ENCODE data around the gene RHBDL2. TPM values are rescaled to one million over a fixed set of nuclear protein-coding genes. Genes with fewer than 3 reads are reported as not detected.

Gene RHBDL2
- total RNA-seq, 2 donors from 2014 or later: not detected

- Mint-ChIP-seq H3K27me3 (ENCODE audit: insufficient read depth) (no peaks in the 10 kb centered on the region), H3K9me3 (no peaks in the 10 kb centered on the region), H3K4me3 (no peak overlapping the region), H3K36me3 (ENCODE audit: low read depth) (no peaks in the 10 kb centered on the region), H3K27ac (no peak overlapping the region), H3K4me1 (peaks cover 4% of the 10 kb centered on the region)
- Histone ChIP-seq H3K9ac (ENCODE audit: extremely low read depth, low read length, poor library complexity, severe bottlenecking) (no peak overlapping the region), H3K36me3 (ENCODE audit: control insufficient read depth, insufficient read depth, low read length) (no peaks in the 10 kb centered on the region), H3K4me1 (ENCODE audit: control insufficient read depth, insufficient read depth, low read length) (peaks cover 3% of the 10 kb centered on the region), H3K4me3 (ENCODE audit: low read length) (no peak overlapping the region), H3K27ac (ENCODE audit: low read depth, low read length) (no peak overlapping the region), H3K9me3 (ENCODE audit: control insufficient read depth, low read length) (no peaks in the 10 kb centered on the region), H3K27me3 (ENCODE audit: control insufficient read depth, insufficient read depth, low read length, poor library complexity, severe bottlenecking) (no peaks in the 10 kb centered on the region)
- WGBS, 2 experiments (ENCODE audit: insufficient coverage in 1 of 2, insufficient read length in 1 of 2): 73 to 100% methylated on average over 1 of the region's 1 CpG
- peak; percentile 76 for DNase-seq
- peak; percentile 75 for TF ChIP-seq CTCF (conservative IDR thresholded peaks at IDR 0.05)
Observed at GRCh38 chr1:38891753-38892152, 49.9 kb downstream of the RHBDL2 start.

GRCh38 chr1:38889589-38889988 is 52.0 kb downstream of the RHBDL2 start:
- Histone ChIP-seq H3K4me1 (ENCODE audit: control insufficient read depth, insufficient read depth, low read length) (peaks cover 3% of the 10 kb centered on the region), H3K36me3 (ENCODE audit: control insufficient read depth, insufficient read depth, low read length) (no peaks in the 10 kb centered on the region), H3K9ac (ENCODE audit: extremely low read depth, low read length, poor library complexity, severe bottlenecking) (no peak overlapping the region), H3K4me3 (ENCODE audit: low read length) (no peak overlapping the region), H3K9me3 (ENCODE audit: control insufficient read depth, low read length) (no peaks in the 10 kb centered on the region), H3K27me3 (ENCODE audit: control insufficient read depth, insufficient read depth, low read length, poor library complexity, severe bottlenecking) (no peaks in the 10 kb centered on the region), H3K27ac (ENCODE audit: low read depth, low read length) (no peak overlapping the region)
- Mint-ChIP-seq H3K27ac (no peak overlapping the region), H3K9me3 (no peaks in the 10 kb centered on the region), H3K36me3 (ENCODE audit: low read depth) (no peaks in the 10 kb centered on the region), H3K27me3 (ENCODE audit: insufficient read depth) (peaks cover 2% of the 10 kb centered on the region), H3K4me1 (peaks cover 4% of the 10 kb centered on the region), H3K4me3 (no peak overlapping the region)
- no peak for TF ChIP-seq CTCF (conservative IDR thresholded peaks at IDR 0.05)
- 88 to 90% methylated on average over 2 to 5 of the region's 5 CpGs for WGBS, 2 experiments (ENCODE audit: insufficient coverage in 1 of 2, insufficient read length in 1 of 2)
- DNase-seq: no peak

- H3K9ac ChIP-seq (ENCODE audit: extremely low read depth, low read length, poor library complexity, severe bottlenecking): no peak overlapping the region
- 91 to 93% methylated on average over 7 to 9 of the region's 9 CpGs for WGBS, 2 experiments (ENCODE audit: insufficient coverage in 1 of 2, insufficient read length in 1 of 2)
- DNase-seq: no peak
- no peaks in the 10 kb centered on the region for H3K27me3 ChIP-seq (ENCODE audit: control insufficient read depth, insufficient read depth, low read length, poor library complexity, severe bottlenecking)
- peaks cover 2% of the 10 kb centered on the region for H3K27me3 Mint-ChIP-seq (ENCODE audit: insufficient read depth)
- no peaks in the 10 kb centered on the region for H3K9me3 ChIP-seq (ENCODE audit: control insufficient read depth, low read length)
- H3K27ac Mint-ChIP-seq: no peak overlapping the region
- H3K27ac ChIP-seq (ENCODE audit: low read depth, low read length): no peak overlapping the region
- H3K4me3 ChIP-seq (ENCODE audit: low read length): no peak overlapping the region
- peaks cover 4% of the 10 kb centered on the region for H3K4me1 Mint-ChIP-seq
- H3K4me3 Mint-ChIP-seq: no peak overlapping the region
- no peaks in the 10 kb centered on the region for H3K9me3 Mint-ChIP-seq
- no peaks in the 10 kb centered on the region for H3K36me3 Mint-ChIP-seq (ENCODE audit: low read depth)
- H3K36me3 ChIP-seq (ENCODE audit: control insufficient read depth, insufficient read depth, low read length): no peaks in the 10 kb centered on the region
- no peak for TF ChIP-seq CTCF (conservative IDR thresholded peaks at IDR 0.05)
- H3K4me1 ChIP-seq (ENCODE audit: control insufficient read depth, insufficient read depth, low read length): peaks cover 3% of the 10 kb centered on the region
Observed at GRCh38 chr1:38888423-38889333, 53.0 kb downstream of the RHBDL2 start.

Data from endodermal cell (in vitro differentiated cells).